Transverse colon (tissue), 4 donors: ENCODE data around the gene INTS3.

Source experiments
- EP300 ChIP-seq: sonication (generic); formaldehyde crosslinking; IDR thresholded peaks from one replicate; pipeline ENCODE4 v1.6.1; 2017; ENCODE audit warnings: antibody characterized with exemption, low read depth
- POLR2A ChIP-seq: fragments of 450-650 bp; IDR thresholded peaks from one replicate; pipeline ENCODE4 v1.6.1; 2016; ENCODE audit warnings: antibody characterized with exemption, mild to moderate bottlenecking, moderate library complexity
- POLR2AphosphoS5 ChIP-seq, 3 donors: sonication (generic); formaldehyde crosslinking; IDR thresholded peaks; one replicate each; pipeline ENCODE4 v1.6.1; 2016; ENCODE audit warnings: antibody characterized with exemption in 3 of 3
- TF ChIP-seq, protein P1 (sequence below), 5 experiments: fragments of 200-600 bp in 3 of 5; fragments of 450-650 bp in 2 of 5; sonication (generic) in 3 of 5; IDR thresholded peaks; 1 replicate in 2 of 5; 2 replicates in 3 of 5; pipeline ENCODE4 v1.5.1; 2016 to 2017; ENCODE audit warnings: antibody characterized with exemption in 5 of 5, inconsistent platforms in 3 of 5, mild to moderate bottlenecking in 2 of 5, moderate library complexity in 1 of 5

DNA sequence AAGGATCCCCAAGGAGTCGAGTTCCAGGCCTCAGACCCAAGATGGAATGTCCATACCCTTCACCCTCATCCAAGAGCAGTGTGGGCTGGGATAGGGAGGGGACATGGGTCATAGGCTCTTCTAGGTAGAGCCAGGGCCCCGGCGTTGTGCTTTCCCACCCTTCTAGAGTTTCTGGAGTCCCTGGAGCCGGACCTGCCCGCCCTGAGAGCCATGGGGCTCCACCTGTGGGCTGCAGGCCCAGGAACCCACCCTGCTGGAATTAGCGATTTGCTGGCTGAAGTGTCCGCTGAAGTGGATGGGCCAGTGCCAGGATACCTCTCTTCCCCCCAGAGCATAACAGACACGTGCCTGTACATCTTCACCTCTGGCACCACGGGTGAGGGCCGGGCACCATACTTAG, 48.5 kb downstream of the INTS3 start:
- TF ChIP-seq POLR2A: no peak
- TF ChIP-seq, protein P1, sequence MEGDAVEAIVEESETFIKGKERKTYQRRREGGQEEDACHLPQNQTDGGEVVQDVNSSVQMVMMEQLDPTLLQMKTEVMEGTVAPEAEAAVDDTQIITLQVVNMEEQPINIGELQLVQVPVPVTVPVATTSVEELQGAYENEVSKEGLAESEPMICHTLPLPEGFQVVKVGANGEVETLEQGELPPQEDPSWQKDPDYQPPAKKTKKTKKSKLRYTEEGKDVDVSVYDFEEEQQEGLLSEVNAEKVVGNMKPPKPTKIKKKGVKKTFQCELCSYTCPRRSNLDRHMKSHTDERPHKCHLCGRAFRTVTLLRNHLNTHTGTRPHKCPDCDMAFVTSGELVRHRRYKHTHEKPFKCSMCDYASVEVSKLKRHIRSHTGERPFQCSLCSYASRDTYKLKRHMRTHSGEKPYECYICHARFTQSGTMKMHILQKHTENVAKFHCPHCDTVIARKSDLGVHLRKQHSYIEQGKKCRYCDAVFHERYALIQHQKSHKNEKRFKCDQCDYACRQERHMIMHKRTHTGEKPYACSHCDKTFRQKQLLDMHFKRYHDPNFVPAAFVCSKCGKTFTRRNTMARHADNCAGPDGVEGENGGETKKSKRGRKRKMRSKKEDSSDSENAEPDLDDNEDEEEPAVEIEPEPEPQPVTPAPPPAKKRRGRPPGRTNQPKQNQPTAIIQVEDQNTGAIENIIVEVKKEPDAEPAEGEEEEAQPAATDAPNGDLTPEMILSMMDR (IDR thresholded peaks at IDR 0.05): no peak
- TF ChIP-seq POLR2AphosphoS5 (IDR thresholded peaks at IDR 0.05): no peak
- TF ChIP-seq EP300: no peak
